Sigmoid colon (tissue), 4 donors: Measurements from ENCODE around the gene ZCCHC24.

Experiments
- EP300 ChIP-seq, 4 donors: sonication (generic); formaldehyde crosslinking; IDR thresholded peaks; one replicate each; pipeline ENCODE4 v1.6.1; 2017; ENCODE audit warnings: antibody characterized with exemption in 4 of 4
- POLR2A ChIP-seq, 2 donors: fragments of 450-650 bp; IDR thresholded peaks; one replicate each; pipeline ENCODE4 v1.6.1; 2016; ENCODE audit warnings: antibody characterized with exemption in 2 of 2, mild to moderate bottlenecking in 2 of 2, moderate library complexity in 2 of 2
- POLR2AphosphoS5 ChIP-seq, 4 donors: sonication (generic); formaldehyde crosslinking; IDR thresholded peaks; one replicate each; pipeline ENCODE4 v1.6.1; 2017; ENCODE audit warnings: antibody characterized with exemption in 4 of 4
- TF ChIP-seq, protein P1 (sequence below), 4 experiments: fragments of 450-650 bp in 3 of 4; fragments of 200-600 bp in 1 of 4; IDR thresholded peaks; one replicate each; pipeline ENCODE4 v1.5.1; 2016 to 2019; ENCODE audit warnings: antibody characterized with exemption in 4 of 4, mild to moderate bottlenecking in 3 of 4, moderate library complexity in 2 of 4

GRCh38 chr10:79380946-79381721 lies 64.3 kb downstream of the ZCCHC24 start:
- TF ChIP-seq POLR2A (IDR thresholded peaks at IDR 0.05) (no peak), POLR2AphosphoS5 (IDR thresholded peaks at IDR 0.05) (peak in 2 of 4 donors; percentile 6 to 22), EP300 (IDR thresholded peaks at IDR 0.05) (no peak)
- TF ChIP-seq, protein P1, sequence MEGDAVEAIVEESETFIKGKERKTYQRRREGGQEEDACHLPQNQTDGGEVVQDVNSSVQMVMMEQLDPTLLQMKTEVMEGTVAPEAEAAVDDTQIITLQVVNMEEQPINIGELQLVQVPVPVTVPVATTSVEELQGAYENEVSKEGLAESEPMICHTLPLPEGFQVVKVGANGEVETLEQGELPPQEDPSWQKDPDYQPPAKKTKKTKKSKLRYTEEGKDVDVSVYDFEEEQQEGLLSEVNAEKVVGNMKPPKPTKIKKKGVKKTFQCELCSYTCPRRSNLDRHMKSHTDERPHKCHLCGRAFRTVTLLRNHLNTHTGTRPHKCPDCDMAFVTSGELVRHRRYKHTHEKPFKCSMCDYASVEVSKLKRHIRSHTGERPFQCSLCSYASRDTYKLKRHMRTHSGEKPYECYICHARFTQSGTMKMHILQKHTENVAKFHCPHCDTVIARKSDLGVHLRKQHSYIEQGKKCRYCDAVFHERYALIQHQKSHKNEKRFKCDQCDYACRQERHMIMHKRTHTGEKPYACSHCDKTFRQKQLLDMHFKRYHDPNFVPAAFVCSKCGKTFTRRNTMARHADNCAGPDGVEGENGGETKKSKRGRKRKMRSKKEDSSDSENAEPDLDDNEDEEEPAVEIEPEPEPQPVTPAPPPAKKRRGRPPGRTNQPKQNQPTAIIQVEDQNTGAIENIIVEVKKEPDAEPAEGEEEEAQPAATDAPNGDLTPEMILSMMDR (IDR thresholded peaks at IDR 0.05): no peak
